GM12878 (cell line): Measurements from ENCODE around the gene CCR2. TPM values are rescaled to one million over a fixed set of nuclear protein-coding genes. Genes with fewer than 3 reads are reported as not detected.

Source experiments
- ATAC-seq: fragments of 200-7000 bp; cut with Tn5 transposase; 3 replicates; pipeline ENCODE4 v1.9.1; 2020; ENCODE audit warnings: mild to moderate bottlenecking, moderate library complexity
- BruUV-seq: library from RNA; stranded (reverse); fragments of 400-500 nt; replicated peaks from 2 replicates; lab custom pipeline; 2021; lab: Mats Ljungman, UMichigan
- CTCF ChIA-PET: fragments of 300-600 bp; sonication (Branson Sonifier 250); formaldehyde crosslinking; extraction: SDS; loops from one replicate; lab custom pipeline; 2021; ENCODE audit warnings: inconsistent platforms; lab: Yijun Ruan, JAX
- POLR2A ChIA-PET: fragments of 350-600 bp; formaldehyde crosslinking; extraction: SDS; loops from one replicate; lab custom pipeline; 2021; ENCODE audit warnings: inconsistent platforms; lab: Charles Lee
- RAD21 ChIA-PET: fragments of 300-600 bp; sonication (Branson Sonifier 250); formaldehyde crosslinking; loops from one replicate; lab custom pipeline; 2023; ENCODE audit warnings: antibody characterized with exemption; ENCODE audit not compliant: unreplicated experiment; lab: Charles Lee
- SMC1A ChIA-PET: fragments of 300-600 bp; sonication (Branson Sonifier 250); formaldehyde crosslinking; loops from one replicate; lab custom pipeline; 2023; ENCODE audit not compliant: unreplicated experiment, uncharacterized antibody; lab: Charles Lee
- DNase-seq: peaks from one replicate; pipeline ENCODE4 v3.0.0-alpha.2; 2011; ENCODE audit warnings: low read depth, low spot score
- FAIRE-seq: peaks from 3 replicates; lab custom pipeline; 2011; peaks lifted over from hg19 to GRCh38; lab: Jason Lieb, UNC
- H2AFZ ChIP-seq: 2 replicates; pipeline ENCODE4 v1.6.0; 2011; ENCODE audit warnings: low read depth, low read length, control low read depth; ENCODE audit not compliant: control insufficient read depth
- H3K27ac ChIP-seq: 2 replicates; pipeline ENCODE4 v1.5.1; 2011; ENCODE audit warnings: control low read depth; ENCODE audit not compliant: control insufficient read depth, insufficient read depth
- H3K27me3 ChIP-seq, 2 experiments: replicated peaks in 1 of 2; 2 replicates each; pipeline versions ENCODE4 v1.6.0 to v1.6.1; 2011; ENCODE audit warnings: low read length in 1 of 2; ENCODE audit not compliant: control insufficient read depth in 2 of 2, insufficient read depth in 2 of 2
- H3K36me3 ChIP-seq, 2 experiments: 2 replicates each; pipeline ENCODE4 v1.5.1; 2011; ENCODE audit warnings: low read length in 1 of 2; ENCODE audit not compliant: control insufficient read depth in 2 of 2, insufficient read depth in 2 of 2
- H3K4me1 ChIP-seq: 2 replicates; pipeline ENCODE4 v1.6.1; 2011; ENCODE audit warnings: mild to moderate bottlenecking, low read length, moderate library complexity, mixed read lengths; ENCODE audit not compliant: control insufficient read depth, insufficient read depth
- H3K4me2 ChIP-seq: 2 replicates; pipeline ENCODE4 v1.6.0; 2011; ENCODE audit warnings: control low read depth; ENCODE audit not compliant: control insufficient read depth, insufficient read depth
- H3K4me3 ChIP-seq: fragments of 200-600 bp; sonication (generic); 2 replicates; pipeline ENCODE4 v1.5.1; 2016
- H3K79me2 ChIP-seq: 2 replicates; pipeline ENCODE4 v1.6.0; 2011; ENCODE audit warnings: low read length; ENCODE audit not compliant: control insufficient read depth, insufficient read depth
- H3K9ac ChIP-seq: 2 replicates; pipeline ENCODE4 v1.8.0; 2011; ENCODE audit warnings: low read length, control low read depth, mixed read lengths; ENCODE audit not compliant: control insufficient read depth, insufficient read depth
- H3K9me3 ChIP-seq: replicated peaks from 3 replicates; pipeline ENCODE4 v1.5.1; 2011; ENCODE audit warnings: mild to moderate bottlenecking, low read length; ENCODE audit not compliant: control insufficient read depth, insufficient read depth
- H4K20me1 ChIP-seq: 2 replicates; pipeline ENCODE4 v1.6.0; 2011; ENCODE audit not compliant: control insufficient read depth, insufficient read depth
- CBX5 ChIP-seq: sonication (generic); IDR thresholded peaks from 2 replicates; pipeline ENCODE4 v1.6.1; 2016; ENCODE audit warnings: low read depth, moderate library complexity, mild to moderate bottlenecking, inconsistent platforms
- HDAC6 ChIP-seq: fragments of 200-600 bp; sonication (generic); IDR thresholded peaks from one replicate; pipeline ENCODE4 v1.8.0; 2017; ENCODE audit warnings: antibody characterized with exemption; ENCODE audit not compliant: unreplicated experiment
- IKZF1 ChIP-seq: fragments of 450-650 bp; conservative IDR thresholded peaks from 2 replicates; pipeline ENCODE4 v1.6.1; 2017; ENCODE audit warnings: antibody characterized with exemption, mild to moderate bottlenecking
- MYB ChIP-seq: fragments of 150-350 bp; IDR thresholded peaks from 2 replicates; pipeline ENCODE4 v1.6.1; 2014; ENCODE audit warnings: mild to moderate bottlenecking, low read depth, low read length, borderline replicate concordance
- MYC ChIP-seq: IDR thresholded peaks from 2 replicates; pipeline ENCODE4 v1.6.1; 2011; ENCODE audit warnings: mild to moderate bottlenecking, low read length, moderate library complexity, inconsistent platforms; ENCODE audit not compliant: insufficient read depth, insufficient replicate concordance, insufficient read length, severe bottlenecking
- NFYB ChIP-seq: IDR thresholded peaks from 2 replicates; pipeline ENCODE4 v1.6.1; 2011; ENCODE audit warnings: low read depth, mild to moderate bottlenecking, low read length, improper control_type of control experiment, moderate library complexity; ENCODE audit not compliant: insufficient read depth
- NR2C1 ChIP-seq: fragments of 450-650 bp; IDR thresholded peaks from 2 replicates; pipeline ENCODE4 v1.6.1; 2017; ENCODE audit warnings: antibody characterized with exemption, mild to moderate bottlenecking, moderate library complexity
- NRF1 ChIP-seq: conservative IDR thresholded peaks from 2 replicates; pipeline ENCODE4 v1.6.1; 2011; ENCODE audit warnings: mild to moderate bottlenecking, low read depth, low read length, improper control_type of control experiment
- PML ChIP-seq: IDR thresholded peaks from 2 replicates; pipeline ENCODE4 v1.6.1; 2012; ENCODE audit warnings: low read length, inconsistent platforms
- PRDM15 ChIP-seq: fragments of 450-650 bp; formaldehyde crosslinking; IDR thresholded peaks from 2 replicates; pipeline ENCODE4 v1.4.0; 2020; ENCODE audit warnings: mild to moderate bottlenecking, moderate library complexity
- RCOR1 ChIP-seq: conservative IDR thresholded peaks from 2 replicates; pipeline ENCODE4 v1.6.1; 2012; ENCODE audit warnings: low read depth, low read length, improper control_type of control experiment
- SREBF2 ChIP-seq: IDR thresholded peaks from 2 replicates; pipeline ENCODE4 v1.6.1; 2012; ENCODE audit warnings: mild to moderate bottlenecking, low read length
- ZNF622 ChIP-seq: fragments of 450-650 bp; IDR thresholded peaks from 2 replicates; pipeline ENCODE4 v1.6.1; 2017; ENCODE audit warnings: mild to moderate bottlenecking, inconsistent platforms
- ZSCAN29 ChIP-seq: fragments of 450-650 bp; IDR thresholded peaks from 2 replicates; pipeline ENCODE4 v1.6.1; 2017; ENCODE audit warnings: mild to moderate bottlenecking, moderate library complexity
- WGBS: methylation state at CpG from one replicate; pipeline ENCODE4 v1.1.6; 2016; ENCODE audit warnings: low lambda C conversion rate; ENCODE audit not compliant: insufficient replicate concordance, insufficient coverage; ENCODE audit errors: missing lambda C conversion rate; 5-methylcytosine and 5-hydroxymethylcytosine counted together
- in situ Hi-C: fragments of 300-500 bp; cut with MboI; formaldehyde crosslinking; loops from 9 replicates; pipeline ENCODE4 v1.14.3; 2018; ENCODE audit warnings: mixed read lengths
- intact Hi-C: fragments of 100-400 bp; cut with micrococcal nuclease; formaldehyde crosslinking; loops from one replicate; pipeline ENCODE4 v1.14.2; 2022; ENCODE audit not compliant: unreplicated experiment
- polyA plus RNA-seq, 11 experiments: library from polyadenylated mRNA; depleted of rRNA in 4 of 11; unstranded in 6 of 11; stranded (reverse) in 5 of 11; fragments of >200 nt; fragmentation: Nextera tagmentation in 4 of 11; fragmentation: Illumina TruSeq in 1 of 11; extraction: Ambion mirVana in 4 of 11; extraction: Trizol in 1 of 11; gene quantifications; 1 replicate in 1 of 11; 2 replicates in 10 of 11; pipeline versions ENCODE4 v1.2.1 to v1.2.3, GENCODE V29; 2011 to 2016; ENCODE audit warnings: inconsistent platforms in 2 of 11, missing spikeins in 2 of 11, low read depth in 1 of 11
- total RNA-seq, 4 experiments: library from RNA; depleted of rRNA in 3 of 4; stranded (reverse); fragments of >200 nt in 3 of 4; fragmentation: Illumina TruSeq in 1 of 4; extraction: Trizol in 1 of 4; gene quantifications; 2 replicates each; pipeline versions ENCODE4 v1.2.1 to v1.2.3, GENCODE V29; 2013 to 2021
- TF ChIP-seq, protein P1 (sequence below): fragments of 450-650 bp; conservative IDR thresholded peaks from 2 replicates; pipeline ENCODE4 v1.6.1; 2017; ENCODE audit warnings: mild to moderate bottlenecking, moderate library complexity

Gene CCR2
- total and polyA plus RNA-seq, 10 of the 15 experiments (the other 5 are each of a cell fraction or from before 2014, with no cell fraction given) = 1.9 to 4.7 (median 3.5) TPM; not detected in 1

DNA sequence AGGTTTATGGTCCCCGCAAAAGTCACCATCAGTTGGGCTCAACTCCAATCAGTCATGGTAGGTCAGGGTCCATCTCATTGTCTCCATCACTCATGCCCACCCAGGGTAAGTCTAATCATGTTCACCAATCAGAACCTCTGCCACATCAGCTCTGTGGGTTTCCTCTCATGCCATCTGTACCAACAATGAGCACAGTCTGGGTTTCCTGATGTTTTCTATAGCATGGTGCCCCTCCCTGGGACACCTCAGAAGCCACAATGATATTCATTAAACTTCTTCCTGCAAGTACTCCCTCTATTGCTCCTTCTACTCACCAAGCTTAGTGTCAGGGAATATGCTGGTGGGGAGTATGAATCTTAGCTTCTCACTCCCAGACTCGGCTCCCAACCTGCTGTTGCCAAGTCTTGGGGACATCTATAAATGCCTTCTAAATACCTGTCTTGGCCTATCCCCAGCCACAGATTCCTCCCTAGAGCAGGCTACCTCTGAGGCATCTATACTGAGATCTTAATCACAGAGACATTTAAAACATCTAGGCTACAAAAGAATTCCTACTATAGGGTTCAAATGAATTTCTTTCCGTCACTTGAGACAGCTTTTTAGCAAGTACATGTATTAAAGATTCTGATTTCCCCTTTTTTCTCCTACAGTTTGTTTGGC, 5.0 kb upstream of the CCR2 start:
- FAIRE-seq (no peak), ATAC-seq (no peak)
- Histone ChIP-seq H4K20me1 (no peaks in the 10 kb centered on the region), H3K4me3 (no peak overlapping the region), H3K9ac (no peak overlapping the region), H3K4me2 (peak overlapping the region; percentile 70), H2AFZ (no peak overlapping the region; the same call in 1 of the 2 replicates), H3K4me1 (peaks cover 28% of the 10 kb centered on the region)
- SMC1A ChIA-PET = interaction anchor here (1.3 to 4.1 kb wide), 2 partner anchors 13 to 20 kb away, joined by 3 to 31 read pairs; partner anchors contain the start of gene CCR5
- CTCF ChIA-PET = interaction anchor here (0.7 to 1.5 kb wide), 3 partner anchors 19 to 133 kb away, joined by 3 to 4 read pairs (median 4); no protein-coding TSS in a partner anchor
- POLR2A ChIA-PET = interaction anchor here (1.5 kb wide), 1 partner anchor 23 kb away, joined by 4 read pairs; no protein-coding TSS in a partner anchor
- BruUV-seq = no TSS peak
- TF ChIP-seq MYC = no peak
- no peak for TF ChIP-seq PRDM15 (CRISPR knock-in tag)
- TF ChIP-seq, protein P1, sequence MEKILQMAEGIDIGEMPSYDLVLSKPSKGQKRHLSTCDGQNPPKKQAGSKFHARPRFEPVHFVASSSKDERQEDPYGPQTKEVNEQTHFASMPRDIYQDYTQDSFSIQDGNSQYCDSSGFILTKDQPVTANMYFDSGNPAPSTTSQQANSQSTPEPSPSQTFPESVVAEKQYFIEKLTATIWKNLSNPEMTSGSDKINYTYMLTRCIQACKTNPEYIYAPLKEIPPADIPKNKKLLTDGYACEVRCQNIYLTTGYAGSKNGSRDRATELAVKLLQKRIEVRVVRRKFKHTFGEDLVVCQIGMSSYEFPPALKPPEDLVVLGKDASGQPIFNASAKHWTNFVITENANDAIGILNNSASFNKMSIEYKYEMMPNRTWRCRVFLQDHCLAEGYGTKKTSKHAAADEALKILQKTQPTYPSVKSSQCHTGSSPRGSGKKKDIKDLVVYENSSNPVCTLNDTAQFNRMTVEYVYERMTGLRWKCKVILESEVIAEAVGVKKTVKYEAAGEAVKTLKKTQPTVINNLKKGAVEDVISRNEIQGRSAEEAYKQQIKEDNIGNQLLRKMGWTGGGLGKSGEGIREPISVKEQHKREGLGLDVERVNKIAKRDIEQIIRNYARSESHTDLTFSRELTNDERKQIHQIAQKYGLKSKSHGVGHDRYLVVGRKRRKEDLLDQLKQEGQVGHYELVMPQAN = no peak
- no peak for TF ChIP-seq NFYB
- TF ChIP-seq ZSCAN29 = no peak
- no peak for TF ChIP-seq HDAC6
- no peak for TF ChIP-seq CBX5
- no peak for TF ChIP-seq NRF1
- TF ChIP-seq PML = no peak
- no peak for TF ChIP-seq SREBF2
- TF ChIP-seq MYB = no peak
- TF ChIP-seq IKZF1 = no peak
- no peak for TF ChIP-seq NR2C1
- TF ChIP-seq RCOR1 = no peak
- no peak for TF ChIP-seq ZNF622
- TF ChIP-seq, all 136 proteins: peak for 0
- no peaks in the 10 kb centered on the region; a peak in 1 of 4 replicates for H3K27me3 ChIP-seq
- peaks cover 3% of the 10 kb centered on the region; the same call in 2 of the 3 replicates for H3K9me3 ChIP-seq
- intact Hi-C loops (no loop called here), in situ Hi-C loops (no loop called here)
- H3K79me2 ChIP-seq = no peaks in the 10 kb centered on the region
- DNase-seq = no peak
- RAD21 ChIA-PET = interaction anchor here (5.5 kb wide), 1 partner anchor 20 kb away, joined by 26 read pairs; no protein-coding TSS in a partner anchor
- no peaks in the 10 kb centered on the region for H3K36me3 ChIP-seq
- WGBS = 97% methylated on average over 3 of the region's 3 CpGs
- H3K27ac ChIP-seq = peak overlapping the region; percentile 59
